Heart left ventricle (tissue), 16 donors: ENCODE measurements around the gene DNAH7. TPM values are rescaled to one million over a fixed set of nuclear protein-coding genes. Genes with fewer than 3 reads are reported as not detected.

Experiments
- ATAC-seq, 4 donors: fragments of 200-7000 bp; cut with Tn5 transposase; one replicate each; pipeline ENCODE4 v1.9.1; 2020 to 2022; ENCODE audit warnings: moderate library complexity in 4 of 4, mild to moderate bottlenecking in 3 of 4, moderate number of reproducible peaks in 1 of 4
- DNase-seq, 5 donors: peaks; one replicate each; pipeline ENCODE4 v3.0.0-alpha.2; 2020
- H3K27ac ChIP-seq, 12 donors: fragments of 200-600 bp; sonication (generic) in 4 of 12; one replicate each; pipeline versions ENCODE4 v1.5.0 to v1.8.0; 2016 to 2022; ENCODE audit warnings: mild to moderate bottlenecking in 2 of 12
- H3K27me3 ChIP-seq, 9 donors: fragments of 200-600 bp; sonication (generic) in 2 of 9; one replicate each; pipeline versions ENCODE4 v1.5.1 to v1.8.0; 2016 to 2022; ENCODE audit warnings: mild to moderate bottlenecking in 3 of 9
- H3K36me3 ChIP-seq, 9 donors: fragments of 200-600 bp; sonication (generic) in 2 of 9; one replicate each; pipeline versions ENCODE4 v1.5.0 to v1.8.0; 2018 to 2022; ENCODE audit warnings: mild to moderate bottlenecking in 2 of 9
- H3K4me1 ChIP-seq, 12 donors: fragments of 200-600 bp; sonication (generic) in 4 of 12; one replicate each; pipeline versions ENCODE4 v1.5.0 to v1.8.0; 2016 to 2022; ENCODE audit warnings: mild to moderate bottlenecking in 3 of 12
- H3K4me3 ChIP-seq, 12 donors: fragments of 200-600 bp; sonication (generic) in 4 of 12; one replicate each; pipeline versions ENCODE4 v1.5.0 to v1.8.0; 2017 to 2022; ENCODE audit warnings: mild to moderate bottlenecking in 9 of 12, moderate library complexity in 4 of 12
- H3K9me3 ChIP-seq, 12 donors: fragments of 200-600 bp; sonication (generic) in 4 of 12; one replicate each; pipeline versions ENCODE4 v1.5.0 to v1.8.0; 2016 to 2022; ENCODE audit warnings: mild to moderate bottlenecking in 1 of 12
- POLR2A ChIP-seq, 2 donors: fragments of 450-650 bp; IDR thresholded peaks; one replicate each; pipeline ENCODE4 v1.6.1; 2017; ENCODE audit warnings: antibody characterized with exemption in 2 of 2, mild to moderate bottlenecking in 2 of 2, moderate library complexity in 2 of 2
- WGBS, 4 donors: extraction: QIAGEN DNeasy Blood & Tissue Kit in 2 of 4; methylation state at CpG; one replicate each; pipeline versions ENCODE4 v1.1.5 to v1.1.7; 2013 to 2018; 5-methylcytosine and 5-hydroxymethylcytosine counted together
- intact Hi-C, 10 donors: fragments of 100-400 bp; cut with DNase I; formaldehyde crosslinking; loops; one replicate each; pipeline versions ENCODE4 v1.11.1 to v1.14.2; 2022
- polyA plus RNA-seq, 2 donors: library from polyadenylated mRNA; stranded (reverse); fragments of 200-250 nt; gene quantifications; one replicate each; pipeline ENCODE4 v1.2.3, GENCODE V29; 2013
- total RNA-seq, 9 donors: library from RNA; depleted of rRNA in 2 of 9; stranded (reverse); fragments of >200 nt in 2 of 9; fragmentation: NEBNext Ultra II Directional in 3 of 9; extraction: Animal tissue kit (Norgen Biotek cat#: 25700) in 3 of 9; gene quantifications; one replicate each; pipeline versions ENCODE4 v1.1.0 to v1.2.4, GENCODE V29; 2016 to 2023
- TF ChIP-seq, protein P1 (sequence below), 12 donors: fragments of 200-600 bp; sonication (generic) in 4 of 12; IDR thresholded peaks; one replicate each; pipeline versions ENCODE4 v1.5.0 to v1.8.0; 2018 to 2022; ENCODE audit warnings: antibody characterized with exemption in 12 of 12, mild to moderate bottlenecking in 5 of 12
- donor health status: ischemic (EF 13 %, LVEDD 7.1; RV severe dilation, severe dysfunction).
- donor health status: healthy with polysubstance abuse.
- donor health status: DM: no; HTN: yes; CAD: no.
- donor health status: DM: no; HTN: no; CAD: no.
- donor health status: ischemic (EF 25% LVEDD 6.9; RV normal size, moderate dysfunction).
- donor health status: ischemic (EF 25% LVEDD 5.7; RV mildly dilated, moderate dysfunction).
- donor health status: healthy.
- donor health status: DM: yes; HTN: yes; CAD: no.
- donor health status: ischemic (EF 35%, LVEDD 5.7; RV mildly dilated, moderate dysfunction).
- donor health status: nonischemic (EF 11% LVEDD 7.7; RV severe dilation, severe dysfunction).
- donor health status: DM: yes; HTN: yes; CAD: no.
- donor health status: PGD.
- donor health status: ischemic (EF 29% LVEDD 5.4; RV normal size, mild dysfunction).
- donor health status: nonischemic (EF 23%, LVEDD 6.1; RV moderate dilation, normal function).

The DNAH7 gene
- total and polyA plus RNA-seq, 11 donors = 0.08 to 1.5 (median 0.40) TPM; not detected in 1

DNA sequence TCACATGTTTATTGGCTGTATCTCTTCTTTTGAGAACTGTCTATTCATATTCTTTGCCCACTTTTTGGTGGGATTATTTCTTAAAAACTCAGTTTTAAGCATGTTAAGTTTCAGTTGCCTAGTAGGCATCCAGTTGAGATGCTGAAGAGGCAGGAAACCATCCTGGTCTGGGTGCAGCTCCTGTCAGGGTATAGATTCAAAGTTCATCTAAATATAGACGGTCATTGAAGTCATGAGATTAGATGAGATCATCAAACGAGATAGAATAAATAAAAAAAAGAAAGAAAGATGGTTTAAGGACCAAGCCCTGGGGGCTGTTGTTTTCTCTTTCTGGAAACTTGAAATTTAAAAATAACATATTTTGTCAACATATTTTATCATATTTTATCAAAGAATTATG, 9.2 kb upstream of the DNAH7 start:
- Histone ChIP-seq H3K36me3 (no peaks in the 10 kb centered on the region), H3K27ac (no peak overlapping the region), H3K4me3 (no peak overlapping the region), H3K9me3 (no peaks in the 10 kb centered on the region), H3K4me1 (peaks cover 0 to 18% (median 7%) of the 10 kb centered on the region in 12 donors), H3K27me3 (no peaks in the 10 kb centered on the region)
- no peak for TF ChIP-seq POLR2A (IDR thresholded peaks at IDR 0.05)
- TF ChIP-seq, protein P1, sequence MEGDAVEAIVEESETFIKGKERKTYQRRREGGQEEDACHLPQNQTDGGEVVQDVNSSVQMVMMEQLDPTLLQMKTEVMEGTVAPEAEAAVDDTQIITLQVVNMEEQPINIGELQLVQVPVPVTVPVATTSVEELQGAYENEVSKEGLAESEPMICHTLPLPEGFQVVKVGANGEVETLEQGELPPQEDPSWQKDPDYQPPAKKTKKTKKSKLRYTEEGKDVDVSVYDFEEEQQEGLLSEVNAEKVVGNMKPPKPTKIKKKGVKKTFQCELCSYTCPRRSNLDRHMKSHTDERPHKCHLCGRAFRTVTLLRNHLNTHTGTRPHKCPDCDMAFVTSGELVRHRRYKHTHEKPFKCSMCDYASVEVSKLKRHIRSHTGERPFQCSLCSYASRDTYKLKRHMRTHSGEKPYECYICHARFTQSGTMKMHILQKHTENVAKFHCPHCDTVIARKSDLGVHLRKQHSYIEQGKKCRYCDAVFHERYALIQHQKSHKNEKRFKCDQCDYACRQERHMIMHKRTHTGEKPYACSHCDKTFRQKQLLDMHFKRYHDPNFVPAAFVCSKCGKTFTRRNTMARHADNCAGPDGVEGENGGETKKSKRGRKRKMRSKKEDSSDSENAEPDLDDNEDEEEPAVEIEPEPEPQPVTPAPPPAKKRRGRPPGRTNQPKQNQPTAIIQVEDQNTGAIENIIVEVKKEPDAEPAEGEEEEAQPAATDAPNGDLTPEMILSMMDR (IDR thresholded peaks at IDR 0.05) = no peak
- DNase-seq (no peak), ATAC-seq (no peak)
- intact Hi-C loops = loop anchor here in 9 of 10 donors (2.0 to 10.0 kb wide), 14 partner anchors 89 to 687 kb away; partner anchors contain the start of gene STK17B (in 1 of the 9)
- WGBS, 4 donors = 51 to 61% (median 60%) methylated on average over 2 of the region's 2 CpGs

DNA sequence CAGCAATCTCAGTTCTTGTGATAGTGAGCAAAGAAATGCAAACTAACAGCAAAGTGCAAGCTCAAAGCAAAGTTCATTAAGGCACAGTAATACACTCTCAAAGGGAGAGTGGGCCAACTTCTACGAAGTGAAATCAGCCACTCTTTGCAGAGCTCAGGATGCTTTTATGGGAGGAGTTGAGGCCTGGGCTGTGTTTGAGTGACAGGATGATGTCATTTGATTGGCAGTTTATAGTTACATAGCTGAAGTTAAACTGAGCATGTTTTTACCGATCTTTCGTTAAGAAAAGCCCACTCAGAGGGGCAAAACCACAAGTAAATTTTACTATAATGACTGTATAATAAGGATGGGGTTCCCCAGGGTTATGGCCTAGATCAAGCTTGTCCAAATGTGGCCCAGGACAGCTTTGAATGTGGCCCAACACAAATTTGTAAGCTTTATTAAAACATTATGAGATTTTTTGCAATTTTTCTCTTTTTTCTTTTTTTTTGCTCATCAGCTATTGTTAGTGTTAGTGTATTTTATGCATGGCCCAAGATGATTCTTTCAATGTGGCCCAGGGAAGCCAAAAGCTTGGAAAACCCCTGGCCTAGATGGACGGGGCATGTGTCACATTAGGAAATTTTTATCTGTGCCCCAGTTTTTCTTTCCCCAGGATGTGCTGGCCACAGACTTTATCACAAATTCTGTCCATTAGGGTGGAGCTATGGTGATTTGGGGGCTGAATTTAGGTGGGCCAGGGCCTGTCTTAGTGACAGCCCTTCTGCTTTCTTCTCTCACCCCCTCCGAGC, 8.3 kb upstream of the DNAH7 start:
- no peak for TF ChIP-seq POLR2A (IDR thresholded peaks at IDR 0.05)
- TF ChIP-seq, protein P1 (IDR thresholded peaks at IDR 0.05) = no peak
- H3K27ac ChIP-seq = no peak overlapping the region
- intact Hi-C loops = loop anchor here in 9 of 10 donors (5.0 to 10.0 kb wide), 12 partner anchors 90 to 688 kb away; no protein-coding TSS in a partner anchor
- WGBS, 4 donors = 75 to 83% (median 80%) methylated on average over 5 of the region's 5 CpGs
- no peaks in the 10 kb centered on the region for H3K27me3 ChIP-seq
- no peak for ATAC-seq
- H3K9me3 ChIP-seq = no peaks in the 10 kb centered on the region
- H3K4me3 ChIP-seq = no peak overlapping the region
- no peak for DNase-seq
- peaks cover 0 to 18% (median 7%) of the 10 kb centered on the region in 12 donors for H3K4me1 ChIP-seq
- no peaks in the 10 kb centered on the region for H3K36me3 ChIP-seq

- no peak for ATAC-seq
- no peak for DNase-seq
- Histone ChIP-seq H3K4me1 (peaks cover 0 to 17% (median 7%) of the 10 kb centered on the region in 12 donors), H3K9me3 (no peaks in the 10 kb centered on the region), H3K4me3 (no peak overlapping the region), H3K27ac (no peak overlapping the region), H3K36me3 (no peaks in the 10 kb centered on the region), H3K27me3 (no peaks in the 10 kb centered on the region)
- TF ChIP-seq, protein P1 (IDR thresholded peaks at IDR 0.05) = no peak
- TF ChIP-seq POLR2A (IDR thresholded peaks at IDR 0.05) = no peak
- intact Hi-C loops = loop anchor here in 9 of 10 donors (5.0 to 10.0 kb wide), 12 partner anchors 92 to 690 kb away; no protein-coding TSS in a partner anchor
- 0% methylated on average over 1 of the region's 1 CpG for WGBS, 4 donors
Measured at GRCh38 chr2:196075196-196075595, 6.6 kb upstream of the DNAH7 start.

- Histone ChIP-seq H3K36me3 (no peaks in the 10 kb centered on the region), H3K4me1 (peaks cover 0 to 11% (median 5%) of the 10 kb centered on the region in 12 donors), H3K4me3 (no peak overlapping the region), H3K27ac (no peak overlapping the region), H3K27me3 (no peaks in the 10 kb centered on the region), H3K9me3 (no peaks in the 10 kb centered on the region)
- intact Hi-C loops = loop anchor here in 9 of 10 donors (5.0 to 10.0 kb wide), 12 partner anchors 93 to 690 kb away; no protein-coding TSS in a partner anchor
- TF ChIP-seq, protein P1 (IDR thresholded peaks at IDR 0.05) = no peak
- no peak for TF ChIP-seq POLR2A (IDR thresholded peaks at IDR 0.05)
- ATAC-seq (no peak), DNase-seq (no peak)
Measured at GRCh38 chr2:196074631-196075030, 6.0 kb upstream of the DNAH7 start.
